GM19240 (cell line): ENCODE measurements around the gene PASK.

Experiments used
- DNase-seq: peaks from one replicate; pipeline ENCODE4 v3.0.0; 2011; ENCODE audit warnings: low spot score; ENCODE audit not compliant: insufficient read length

PASK gene

GRCh38 chr2:241148239-241148638 is 1.0 kb downstream of the PASK start:
- no peak for DNase-seq

GRCh38 chr2:241147336-241147735 is 1.9 kb downstream of the PASK start:
- no peak for DNase-seq

- no peak for DNase-seq
Observed at GRCh38 chr2:241146286-241146685, 3.0 kb downstream of the PASK start.

- DNase-seq, result no peak
Observed at GRCh38 chr2:241142593-241142992, 6.7 kb downstream of the PASK start.

DNA sequence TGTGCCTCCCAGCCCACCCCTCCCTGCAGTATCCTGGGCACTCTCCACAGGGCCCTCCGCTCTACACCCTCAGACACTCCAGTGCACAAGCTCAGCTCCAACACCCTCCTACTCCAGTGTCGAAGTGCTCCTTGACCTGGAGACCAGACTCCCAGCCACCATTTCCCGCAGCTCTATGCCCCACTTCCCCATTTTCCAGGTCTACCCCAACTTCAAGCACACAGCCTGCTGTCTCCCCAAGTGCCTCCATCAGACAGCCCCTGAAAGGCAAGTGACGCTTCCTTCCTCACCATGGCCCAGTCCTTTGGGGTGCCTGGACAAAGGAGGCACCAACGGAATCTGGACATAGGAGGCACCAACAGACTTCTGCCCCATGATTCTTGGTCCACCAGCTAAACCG is 7.2 kb downstream of the PASK start:
- DNase-seq, result no peak

GRCh38 chr2:241141214-241141770 is 8.0 kb downstream of the PASK start:
- no peak for DNase-seq

DNA sequence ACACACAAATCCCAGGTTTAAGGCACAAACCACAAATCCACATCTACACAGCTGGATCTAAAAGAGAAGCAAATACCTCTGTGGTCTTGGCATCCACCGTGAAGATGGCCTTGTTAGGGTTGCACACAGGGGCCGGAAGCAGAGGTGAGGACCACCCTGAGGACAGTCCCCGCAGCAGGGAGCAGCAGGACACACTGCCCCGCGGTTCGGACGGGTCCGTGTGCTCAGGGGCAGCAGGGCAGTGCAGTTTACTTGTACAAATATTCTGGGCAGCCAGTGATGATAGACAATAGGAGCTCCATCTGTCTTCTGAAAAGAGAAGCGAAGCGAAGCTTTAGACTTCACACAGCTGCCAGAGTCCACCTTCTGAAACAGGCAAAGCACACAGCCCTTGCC is 8.8 kb downstream of the PASK start:
- DNase-seq, result no peak

DNA sequence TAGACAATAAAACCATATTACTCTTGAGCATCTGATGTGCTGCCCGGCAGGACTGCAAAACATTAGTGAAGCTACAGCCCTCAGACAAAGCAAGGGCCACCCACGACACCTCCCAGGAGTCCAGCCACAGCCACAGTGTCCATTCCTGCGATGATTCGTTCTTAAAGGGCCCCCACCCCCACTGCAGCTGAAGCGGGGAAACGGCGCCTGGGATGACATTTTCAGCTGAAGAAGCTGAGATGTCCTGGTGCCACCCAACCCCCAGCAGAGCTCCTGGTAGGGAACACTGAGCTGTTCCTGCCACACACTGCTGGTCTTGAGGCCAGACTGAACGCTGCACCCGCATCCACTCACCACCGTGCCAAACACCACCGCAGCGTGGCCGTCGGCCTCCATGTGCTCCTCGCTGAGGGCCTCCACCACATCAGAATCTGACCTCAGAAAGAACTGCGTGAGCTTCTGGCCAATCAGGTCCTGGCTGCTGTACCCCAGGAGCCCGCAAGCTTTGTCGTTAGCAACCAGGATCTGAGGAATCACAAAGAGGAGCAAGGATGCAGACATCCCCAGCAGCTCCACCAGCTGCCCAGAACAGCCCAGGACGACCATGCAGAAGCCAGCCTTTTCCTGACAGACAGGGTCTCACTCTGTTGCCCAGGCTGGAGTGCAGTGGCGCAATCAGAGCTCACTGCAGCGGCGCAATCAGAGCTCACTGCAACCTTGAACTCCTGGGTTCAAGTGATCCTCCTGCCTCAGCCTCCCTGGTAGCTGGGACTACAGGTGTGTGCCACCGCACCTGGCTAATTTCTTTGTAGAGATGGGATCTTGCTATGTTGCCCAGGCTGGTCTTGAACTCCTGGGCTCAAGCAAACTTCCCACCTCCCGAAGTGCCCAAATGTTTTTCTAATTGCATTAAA is 9.5 kb downstream of the PASK start:
- no peak for DNase-seq

- no peak for DNase-seq
Observed at GRCh38 chr2:241138471-241138870, 10.8 kb downstream of the PASK start.

DNA sequence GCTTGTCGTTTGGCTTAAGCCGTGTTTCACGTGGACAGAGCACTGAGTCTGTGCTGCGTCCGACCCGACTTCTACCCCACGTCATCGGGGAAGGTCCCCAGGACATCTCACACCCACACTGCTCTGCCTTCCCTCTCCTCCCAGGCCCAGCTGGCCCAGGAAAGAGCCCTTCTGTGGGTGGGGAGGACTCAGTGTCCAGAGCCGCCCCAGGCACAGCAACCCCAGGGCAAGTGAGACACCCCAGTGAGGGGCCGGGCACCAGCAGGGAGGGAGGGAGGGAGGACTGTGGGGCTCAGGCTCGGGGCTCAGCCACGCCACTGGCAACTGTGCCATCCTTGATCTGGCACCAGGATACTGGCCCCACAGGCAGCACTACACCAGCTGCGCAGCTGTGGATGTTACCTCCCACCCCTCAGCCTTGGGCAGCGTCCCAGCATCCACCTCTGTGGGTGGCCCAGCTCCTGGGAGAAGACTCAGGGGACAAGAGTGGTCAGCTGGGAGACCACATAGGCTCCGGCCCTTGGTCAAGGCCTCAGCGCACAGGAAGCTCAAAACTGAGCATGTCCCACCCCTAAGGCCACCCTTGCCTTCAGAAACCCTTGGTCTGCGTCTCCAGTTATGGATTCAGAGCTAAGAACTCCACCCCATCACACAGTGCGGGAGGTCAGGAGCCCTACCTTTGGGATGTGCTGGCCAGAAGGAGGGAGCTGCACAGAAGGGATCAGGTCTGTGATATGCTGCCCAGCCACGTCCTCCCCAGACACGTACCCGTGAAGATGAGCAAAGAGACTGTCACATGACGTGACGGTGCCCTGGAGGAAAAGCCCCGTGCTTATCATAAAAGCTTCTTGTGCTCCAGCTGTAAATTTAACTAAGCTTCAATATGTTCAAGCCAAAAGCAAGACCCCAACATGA is 11.7 kb downstream of the PASK start:
- DNase-seq, result no peak

DNA sequence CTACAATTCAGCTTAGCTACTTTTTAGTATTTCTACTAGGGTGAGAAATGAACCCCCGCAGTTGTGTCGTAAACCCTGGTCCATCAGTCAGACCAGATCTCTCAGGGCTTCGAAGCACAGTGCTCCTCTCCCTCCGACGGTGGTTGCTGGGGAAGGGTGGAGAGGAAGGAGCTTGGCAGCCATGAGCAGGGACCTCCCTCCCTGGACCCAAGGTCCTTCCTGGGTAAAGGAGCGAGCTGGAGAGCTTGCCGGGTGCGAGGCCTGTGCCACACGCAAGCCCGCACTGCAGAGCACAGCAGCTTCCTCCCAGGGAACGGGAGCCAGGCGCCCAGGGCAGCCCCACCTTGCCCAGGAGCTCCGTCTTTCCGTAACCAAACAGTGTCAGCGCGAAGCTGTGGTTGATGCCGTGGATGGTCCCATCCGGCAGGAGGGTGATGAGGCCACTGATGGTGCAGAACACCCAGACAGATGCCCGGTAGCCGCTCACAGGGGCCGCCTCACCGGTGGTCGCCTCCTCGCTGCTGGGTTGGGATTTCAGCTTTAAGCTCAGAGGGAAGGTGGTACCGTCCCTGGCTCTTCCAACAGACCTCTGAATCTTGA is 12.5 kb downstream of the PASK start:
- DNase-seq, result no peak

DNA sequence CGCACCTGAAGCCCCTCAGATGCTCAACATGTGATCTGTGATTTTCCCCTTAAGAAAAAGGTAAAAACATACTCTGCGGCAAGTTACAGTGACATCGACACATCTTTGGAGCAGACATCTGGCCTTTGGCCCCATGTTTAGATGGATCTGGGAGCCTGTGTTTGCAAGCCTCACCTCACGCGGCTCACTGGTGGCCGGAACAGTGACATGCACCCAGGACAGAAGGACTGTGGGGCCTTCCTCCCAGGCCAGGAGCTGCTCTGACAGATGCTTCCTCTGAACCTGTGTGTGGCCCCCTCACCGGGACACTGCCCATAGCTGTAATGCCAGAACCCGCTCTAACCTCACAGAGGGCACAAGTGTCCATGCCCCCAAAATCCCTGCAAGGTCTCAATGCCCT is 13.1 kb downstream of the PASK start:
- no peak for DNase-seq

DNA sequence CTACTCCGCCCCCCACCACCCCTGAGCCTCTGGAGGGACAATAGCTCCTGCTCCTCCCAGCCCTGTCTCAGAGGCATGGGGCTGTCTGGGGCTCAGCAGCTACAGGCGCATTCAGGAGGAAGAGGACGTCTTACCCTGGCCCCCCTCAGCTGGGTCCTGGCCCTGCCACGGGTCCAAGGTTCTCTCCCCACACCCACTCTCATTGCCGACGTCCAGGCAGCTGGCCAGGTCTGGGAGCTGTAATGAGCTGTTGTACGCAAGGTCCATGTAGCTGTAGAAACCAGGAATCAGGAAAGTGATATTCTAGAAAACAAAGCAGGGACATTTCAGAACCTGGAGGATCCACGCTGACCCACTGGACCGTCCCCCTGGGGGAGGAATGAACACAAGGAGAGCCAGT is 13.5 kb downstream of the PASK start:
- no peak for DNase-seq

DNA sequence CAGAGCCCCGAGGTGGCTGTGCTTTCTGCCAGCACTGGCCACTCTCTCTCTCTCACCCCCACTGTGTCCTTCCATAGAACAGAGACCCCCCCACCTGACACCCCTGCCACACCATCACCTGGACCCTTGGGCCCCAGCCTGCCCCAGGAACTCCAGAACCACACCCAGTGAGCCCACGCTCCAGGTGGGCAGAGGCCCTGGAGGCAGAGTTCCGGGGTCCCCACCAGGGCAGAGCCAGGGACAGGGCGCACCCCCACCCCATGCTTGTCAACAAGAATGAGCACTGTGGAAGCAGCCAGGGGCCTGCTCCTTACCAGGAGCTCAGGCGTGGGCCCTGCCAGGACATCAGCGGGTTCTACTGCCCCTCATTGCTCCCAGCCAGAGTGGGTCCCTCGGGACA is 14.6 kb downstream of the PASK start:
- DNase-seq, result no peak

DNA sequence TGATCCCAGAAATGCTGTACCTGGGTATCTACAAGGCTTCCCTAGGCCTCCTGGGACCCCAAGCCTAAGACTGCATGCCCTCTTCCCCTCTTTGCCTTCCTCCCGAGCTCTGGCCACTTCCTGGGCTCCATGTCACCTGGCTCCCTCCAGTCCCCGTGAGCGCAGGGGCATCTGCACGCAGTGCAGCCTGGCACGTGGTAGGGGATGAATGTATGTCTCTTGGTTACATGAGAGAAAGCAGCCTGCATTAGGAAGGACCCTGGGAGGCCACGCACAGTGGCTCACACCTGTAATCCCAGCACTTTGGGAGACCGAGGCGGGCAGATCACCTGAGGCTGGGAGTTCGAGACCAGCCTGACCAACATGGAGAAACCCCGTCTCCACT is 15.8 kb downstream of the PASK start:
- no peak for DNase-seq

DNA sequence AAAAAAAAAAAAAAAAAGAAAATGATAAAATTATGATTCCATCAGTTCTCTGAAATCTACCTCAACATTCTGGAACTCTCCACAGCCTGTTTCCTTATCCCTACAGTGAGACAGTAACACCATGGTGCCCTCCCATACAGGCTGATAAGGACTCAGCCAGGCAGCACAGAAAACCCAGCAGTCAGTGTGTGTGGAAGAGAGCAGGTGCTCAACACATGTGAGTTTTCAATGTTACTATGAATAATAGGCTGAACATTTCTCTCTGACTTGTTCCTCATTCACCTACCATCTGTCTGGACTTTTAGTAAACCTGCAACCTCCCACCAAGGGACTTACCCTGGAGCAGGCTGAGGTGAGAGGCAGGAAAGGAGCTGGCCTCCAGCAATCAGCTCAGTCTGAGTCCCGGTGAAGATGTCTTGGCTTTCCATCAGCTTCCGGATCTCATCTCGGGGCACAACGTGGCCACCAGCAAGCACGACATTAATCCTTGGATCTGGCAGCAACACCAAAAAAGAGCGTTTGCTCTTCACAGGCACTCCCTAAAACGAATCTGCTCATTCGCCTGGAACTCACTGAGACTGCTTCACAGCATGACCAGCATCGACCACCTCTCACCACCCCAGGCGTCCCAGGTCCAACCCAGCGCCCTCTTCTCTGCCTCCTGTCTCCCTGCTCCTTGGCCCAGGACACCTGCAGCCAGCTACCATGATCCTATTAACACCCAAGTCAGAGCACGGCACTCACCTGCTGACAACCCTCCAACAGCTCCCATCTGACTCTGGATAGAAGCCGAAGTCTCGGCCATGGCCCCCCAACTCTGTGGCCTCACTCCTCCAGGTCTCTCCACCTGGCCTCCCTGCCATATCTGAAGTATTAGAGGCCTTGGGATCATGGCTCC is 16.5 kb downstream of the PASK start:
- peak; percentile 47 for DNase-seq

GRCh38 chr2:241131531-241131930 is 17.7 kb downstream of the PASK start:
- no peak for DNase-seq

GRCh38 chr2:241130316-241130715 is 19.0 kb downstream of the PASK start:
- DNase-seq, result no peak

DNA sequence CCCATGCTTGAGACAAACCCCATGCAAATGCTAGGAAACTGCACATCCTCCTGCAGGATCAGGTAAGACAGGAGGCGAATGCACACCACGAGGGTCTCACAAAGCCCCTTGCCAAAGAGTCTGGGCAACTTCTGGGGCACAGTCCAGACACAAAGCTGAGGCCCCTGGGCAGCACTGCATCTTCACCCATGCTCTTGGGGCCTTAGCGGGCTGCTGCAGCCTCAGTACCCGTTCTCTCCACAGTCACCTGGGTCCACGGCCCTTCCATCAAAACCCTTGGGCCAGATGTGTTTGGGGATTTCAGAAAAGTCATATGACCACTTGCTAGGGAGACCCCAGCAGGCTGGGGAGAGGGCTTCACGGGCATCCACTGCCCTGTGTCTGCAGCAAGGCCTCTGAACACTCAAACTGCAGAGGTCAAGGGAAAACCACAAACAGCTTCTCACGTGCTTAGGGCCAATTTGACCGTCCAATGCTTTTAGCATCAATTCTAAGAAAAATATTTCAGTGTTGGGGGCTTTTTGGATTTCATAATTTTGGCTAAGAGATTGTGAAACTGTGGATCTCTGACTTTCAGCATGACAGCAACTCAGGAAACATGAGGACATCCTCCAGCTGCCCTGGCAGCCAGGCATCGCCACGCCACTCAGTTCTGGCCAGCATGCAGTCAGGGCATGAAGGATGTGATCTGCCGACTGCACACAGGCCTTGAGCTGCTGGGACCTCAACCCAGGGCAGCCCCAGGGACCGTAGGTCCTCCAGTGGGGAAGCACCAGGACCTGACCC is 20.0 kb downstream of the PASK start:
- DNase-seq, result no peak

DNA sequence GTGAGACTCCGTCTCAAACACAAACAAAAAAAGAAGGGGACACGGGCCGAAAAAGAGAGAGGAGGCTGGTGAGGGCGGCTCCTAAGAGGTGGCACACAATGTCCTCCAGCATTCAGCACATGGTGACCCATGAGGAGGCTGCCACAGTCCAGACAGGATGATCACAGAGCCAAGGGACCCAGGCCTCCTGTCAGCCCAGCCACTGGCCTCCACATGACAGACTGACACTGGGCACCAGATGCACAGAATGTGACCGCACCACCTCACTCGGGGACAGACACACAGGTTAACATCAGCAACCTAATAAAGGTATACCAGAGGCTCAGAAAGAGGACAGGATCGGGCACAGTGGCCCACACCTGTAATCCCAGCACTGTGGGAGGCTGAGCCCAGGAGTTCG is 21.0 kb downstream of the PASK start:
- DNase-seq, result no peak
